CD4-positive, alpha-beta T cell treated with Interleukin-4 for 1 hour (primary cell): ENCODE data around the gene RTN4RL1.

ENCODE experiments used
- DNase-seq, 2 donors: peaks; one replicate each; pipeline ENCODE4 v3.0.0-alpha.2; 2020 to 2022

RTN4RL1 gene

GRCh38 chr17:1945621-1946020, 79.5 kb downstream of the RTN4RL1 start:
- no peak for DNase-seq

GRCh38 chr17:1943436-1943831, 81.7 kb downstream of the RTN4RL1 start:
- DNase-seq: no peak

- no peak for DNase-seq
Observed at GRCh38 chr17:1942666-1943435, 82.3 kb downstream of the RTN4RL1 start.

GRCh38 chr17:1942066-1942365, 83.1 kb downstream of the RTN4RL1 start:
- no peak for DNase-seq

- no peak for DNase-seq
Observed at GRCh38 chr17:1941272-1942065, 83.7 kb downstream of the RTN4RL1 start.

- DNase-seq: no peak
Observed at GRCh38 chr17:1940810-1941185, 84.3 kb downstream of the RTN4RL1 start.

- DNase-seq: no peak
Observed at GRCh38 chr17:1939981-1940809, 84.9 kb downstream of the RTN4RL1 start.

- no peak for DNase-seq
Observed at GRCh38 chr17:1937461-1937860, 87.7 kb downstream of the RTN4RL1 start.

GRCh38 chr17:1936766-1937165, 88.4 kb downstream of the RTN4RL1 start:
- DNase-seq: no peak

GRCh38 chr17:1934901-1935300, 90.2 kb downstream of the RTN4RL1 start:
- no peak for DNase-seq

- no peak for DNase-seq
Observed at GRCh38 chr17:1933875-1934715, 91.0 kb downstream of the RTN4RL1 start.

GRCh38 chr17:1931844-1932579, 93.1 kb downstream of the RTN4RL1 start:
- no peak for DNase-seq

- no peak for DNase-seq
Observed at GRCh38 chr17:1930337-1930645, 94.8 kb downstream of the RTN4RL1 start.

GRCh38 chr17:1928976-1929375, 96.2 kb downstream of the RTN4RL1 start:
- no peak for DNase-seq

GRCh38 chr17:1920948-1921351, 104.2 kb downstream of the RTN4RL1 start:
- DNase-seq: no peak

GRCh38 chr17:1919201-1919600, 105.9 kb downstream of the RTN4RL1 start:
- DNase-seq: no peak

- DNase-seq: no peak
Observed at GRCh38 chr17:1918346-1919162, 106.6 kb downstream of the RTN4RL1 start.

- DNase-seq: no peak
Observed at GRCh38 chr17:1916963-1917715, 108.0 kb downstream of the RTN4RL1 start.

GRCh38 chr17:1916316-1916715, 108.8 kb downstream of the RTN4RL1 start:
- no peak for DNase-seq

- no peak for DNase-seq
Observed at GRCh38 chr17:1915889-1916288, 109.2 kb downstream of the RTN4RL1 start.
